Putamen (tissue), 1 donor: ENCODE data around the gene ADAMTS7.
"Not testable (repeated sequence)": the region's sequence is repeated elsewhere in the genome, so short reads cannot be mapped to it uniquely, and the experiment has no call there.

Experiments
- DNase-seq: peaks from one replicate; pipeline ENCODE4 v3.0.0-alpha.2; 2016; ENCODE audit warnings: low spot score

Gene ADAMTS7

GRCh38 chr15:78726870-78727551 is 84.3 kb downstream of the ADAMTS7 start:
- no peak for DNase-seq

- not testable (repeated sequence) for DNase-seq
Measured at GRCh38 chr15:78719819-78720450, 91.3 kb downstream of the ADAMTS7 start.

- no peak for DNase-seq
Measured at GRCh38 chr15:78718837-78719236, 92.4 kb downstream of the ADAMTS7 start.

GRCh38 chr15:78717956-78718656 is 93.2 kb downstream of the ADAMTS7 start:
- no peak for DNase-seq

GRCh38 chr15:78716651-78717050 is 94.6 kb downstream of the ADAMTS7 start:
- DNase-seq, result no peak

GRCh38 chr15:78715930-78716329 is 95.3 kb downstream of the ADAMTS7 start:
- peak; percentile 62 for DNase-seq

- no peak for DNase-seq
Measured at GRCh38 chr15:78715434-78715833, 95.8 kb downstream of the ADAMTS7 start.

GRCh38 chr15:78714890-78715289 is 96.4 kb downstream of the ADAMTS7 start:
- no peak for DNase-seq

GRCh38 chr15:78712797-78713515 is 98.3 kb downstream of the ADAMTS7 start:
- no peak for DNase-seq

GRCh38 chr15:78711638-78712037 is 99.6 kb downstream of the ADAMTS7 start:
- no peak for DNase-seq

- peak; percentile 18 for DNase-seq
Measured at GRCh38 chr15:78709263-78709882, 101.9 kb downstream of the ADAMTS7 start.
